ENCODE data around the gene CTIF.
"Not testable (repeated sequence)": the region's sequence is repeated elsewhere in the genome, so short reads cannot be mapped to it uniquely, and the experiment has no call there.

The CTIF gene

DNA sequence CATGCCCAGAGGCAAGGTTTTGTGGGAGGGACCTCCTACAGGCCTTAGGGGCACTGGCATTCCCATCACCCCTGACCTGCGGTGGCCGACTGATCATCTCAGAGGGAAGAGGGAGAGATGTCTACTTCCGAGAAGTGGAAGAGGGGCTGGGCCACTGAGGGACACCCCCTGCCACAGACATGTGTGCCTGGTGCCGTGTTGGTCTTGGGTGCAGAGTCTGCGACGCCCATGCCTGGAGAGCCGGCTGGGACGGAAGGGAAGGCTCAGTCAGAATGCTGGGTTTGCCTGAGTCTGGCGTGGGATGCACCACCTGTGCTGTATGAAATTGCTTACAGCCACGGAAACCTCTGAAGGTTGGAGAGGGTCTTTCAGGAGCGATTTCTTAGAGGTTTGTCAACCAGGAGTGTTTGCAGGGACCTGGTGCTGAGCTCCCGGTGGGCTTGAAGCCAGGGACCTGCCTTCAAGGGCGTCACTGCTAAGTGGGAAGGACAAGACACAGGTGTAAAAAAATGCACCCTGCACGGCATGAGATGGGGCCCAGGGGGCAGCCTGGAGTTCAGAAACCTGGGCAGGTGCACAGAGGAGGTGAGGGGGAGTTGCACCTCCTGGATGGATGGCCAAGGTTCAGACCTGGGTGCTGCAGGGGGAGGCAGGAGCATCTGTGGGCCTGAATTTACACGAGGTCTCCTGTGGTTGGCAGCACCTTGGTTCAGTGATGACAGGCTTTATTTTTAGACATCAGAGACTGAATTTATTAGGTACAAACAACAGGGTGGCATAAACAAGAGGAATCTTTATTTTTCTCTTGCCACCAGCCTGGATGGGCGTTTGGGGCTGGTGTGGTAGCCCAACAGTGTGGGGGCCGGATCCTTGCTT is 100.3 kb downstream of the CTIF start:
- no peaks in the 10 kb centered on the region for H3K36me3 Mint-ChIP-seq
- ATAC-seq = no peak

DNA sequence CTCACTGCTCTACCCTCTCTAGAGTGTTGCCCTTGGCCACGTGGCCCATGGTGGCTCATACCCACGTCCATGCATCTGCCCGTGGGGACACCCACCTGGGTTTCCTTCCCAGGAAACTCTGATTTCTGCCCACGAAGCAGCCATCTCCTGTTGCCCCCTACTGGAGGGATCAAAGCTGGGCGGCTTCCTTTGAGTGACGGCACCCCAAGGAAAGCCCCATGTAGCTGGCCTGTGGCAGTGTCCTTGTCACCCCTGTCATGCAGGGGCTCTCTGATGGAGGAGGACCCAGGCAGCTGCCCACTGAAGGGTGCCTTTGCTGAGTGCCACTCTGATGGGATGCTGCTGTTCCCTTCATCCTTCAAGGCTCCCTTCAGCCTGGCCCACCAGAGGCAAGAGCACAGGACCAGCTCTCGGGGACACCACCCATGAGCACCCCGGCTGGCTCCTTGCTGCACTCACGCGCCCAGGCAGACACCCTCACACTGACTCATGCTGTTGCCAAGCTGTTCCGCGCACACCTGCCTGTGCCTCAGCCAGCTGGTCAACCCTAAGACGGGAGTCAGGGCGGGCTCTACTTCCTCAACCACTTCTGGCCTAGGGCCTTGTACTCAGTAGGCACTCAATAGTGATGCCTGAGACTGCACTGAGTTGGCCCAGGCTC is 101.1 kb downstream of the CTIF start:
- H3K36me3 Mint-ChIP-seq = no peaks in the 10 kb centered on the region
- no peak for DNase-seq (ENCODE audit: low spot score in 2 of 2)
- H3K9me3 Mint-ChIP-seq = peaks cover 3% of the 10 kb centered on the region
- ATAC-seq = no peak
- H3K4me1 Mint-ChIP-seq = no peaks in the 10 kb centered on the region
- H3K27ac Mint-ChIP-seq = no peak overlapping the region
- H3K4me3 Mint-ChIP-seq = no peak overlapping the region

More for the DNA sequence above, 100.3 kb downstream of the CTIF start:
- Mint-ChIP-seq H3K9me3 (peaks cover 3% of the 10 kb centered on the region), H3K4me1 (no peaks in the 10 kb centered on the region), H3K27ac (no peak overlapping the region), H3K4me3 (no peak overlapping the region)
- no peak for DNase-seq (ENCODE audit: low spot score in 2 of 2)

DNA sequence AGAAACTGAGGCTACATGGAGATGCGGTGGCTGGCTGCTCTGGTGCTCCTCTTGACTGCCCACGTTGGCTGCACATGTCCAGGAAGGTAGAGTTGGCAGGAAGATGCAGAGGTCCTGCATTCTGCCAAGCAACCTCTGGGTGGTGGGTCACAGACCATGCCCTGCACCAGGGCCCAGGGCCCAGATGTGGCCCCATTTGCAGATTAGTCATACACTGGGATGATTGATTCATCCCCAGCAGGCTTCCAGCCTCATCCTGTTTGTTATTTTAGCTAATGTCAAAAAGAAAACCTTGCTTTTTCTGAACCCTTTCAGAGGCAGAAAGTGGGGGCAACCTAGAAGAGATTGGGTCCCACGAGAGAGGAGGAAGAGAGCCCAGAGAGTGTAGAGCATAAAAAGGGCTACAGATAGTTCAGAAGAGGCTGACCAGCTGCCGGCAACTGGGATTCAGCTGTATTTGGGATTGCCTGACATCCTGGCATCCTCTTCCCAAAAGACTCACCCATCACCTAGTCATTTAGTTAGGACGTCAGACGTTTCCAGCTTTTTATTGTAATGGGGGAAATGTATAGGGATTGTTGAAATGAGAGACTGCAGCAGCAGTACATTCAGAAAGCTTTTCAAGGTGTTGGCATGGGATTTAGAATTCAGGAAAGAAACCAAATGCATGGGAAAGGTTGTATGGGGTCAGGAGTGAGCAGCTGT is 101.9 kb downstream of the CTIF start:
- Mint-ChIP-seq H3K36me3 (no peaks in the 10 kb centered on the region), H3K9me3 (peaks cover 3% of the 10 kb centered on the region), H3K4me1 (no peaks in the 10 kb centered on the region), H3K27ac (no peak overlapping the region), H3K4me3 (no peak overlapping the region)
- no peak for ATAC-seq
- DNase-seq (ENCODE audit: low spot score in 2 of 2) = no peak

DNA sequence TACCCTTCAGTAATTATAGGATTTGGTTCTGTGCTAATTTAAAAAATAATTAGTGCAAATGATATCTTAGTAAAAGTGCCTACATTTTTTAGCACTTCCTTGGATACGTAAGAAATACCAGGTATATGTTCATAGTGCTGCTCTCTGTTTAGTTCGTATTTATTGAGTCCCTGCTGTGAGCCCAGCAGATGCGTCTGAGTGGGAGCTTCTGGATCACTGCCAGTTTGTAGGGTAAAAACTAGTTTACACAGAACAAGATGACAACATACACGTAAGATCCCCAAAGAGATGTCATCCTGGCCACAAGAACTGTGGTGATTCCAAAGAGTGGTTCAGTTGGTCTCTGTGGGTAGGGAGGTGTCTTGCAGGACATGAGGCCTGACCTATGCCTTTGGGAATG is 103.2 kb downstream of the CTIF start:
- DNase-seq (ENCODE audit: low spot score in 2 of 2) (no peak), ATAC-seq (no peak)
- Mint-ChIP-seq H3K4me3 (no peak overlapping the region), H3K4me1 (no peaks in the 10 kb centered on the region), H3K9me3 (peaks cover 3% of the 10 kb centered on the region), H3K36me3 (no peaks in the 10 kb centered on the region), H3K27ac (no peak overlapping the region)

DNA sequence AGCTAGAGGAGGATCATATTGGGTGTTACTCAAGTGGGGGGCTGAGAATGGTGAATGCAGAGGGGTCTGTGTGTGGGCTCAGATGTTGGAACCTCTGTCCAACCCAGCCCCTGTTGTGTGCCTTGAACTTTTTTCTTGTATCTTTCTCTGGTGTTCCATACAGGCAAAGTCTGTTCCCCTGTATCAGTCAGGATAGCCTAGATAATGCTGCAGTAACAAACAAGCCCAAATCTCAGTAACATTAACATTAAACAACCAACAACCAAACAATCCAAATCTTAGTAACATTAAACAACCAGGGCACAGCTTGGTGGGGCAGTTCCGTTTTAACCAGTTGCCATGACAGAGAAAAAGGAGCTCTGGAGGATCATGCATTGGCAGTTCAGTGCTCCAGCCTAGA is 103.7 kb downstream of the CTIF start:
- no peak for ATAC-seq
- Mint-ChIP-seq H3K4me3 (no peak overlapping the region), H3K36me3 (no peaks in the 10 kb centered on the region), H3K27ac (no peak overlapping the region), H3K4me1 (no peaks in the 10 kb centered on the region), H3K9me3 (peaks cover 3% of the 10 kb centered on the region)
- no peak for DNase-seq (ENCODE audit: low spot score in 2 of 2)

DNA sequence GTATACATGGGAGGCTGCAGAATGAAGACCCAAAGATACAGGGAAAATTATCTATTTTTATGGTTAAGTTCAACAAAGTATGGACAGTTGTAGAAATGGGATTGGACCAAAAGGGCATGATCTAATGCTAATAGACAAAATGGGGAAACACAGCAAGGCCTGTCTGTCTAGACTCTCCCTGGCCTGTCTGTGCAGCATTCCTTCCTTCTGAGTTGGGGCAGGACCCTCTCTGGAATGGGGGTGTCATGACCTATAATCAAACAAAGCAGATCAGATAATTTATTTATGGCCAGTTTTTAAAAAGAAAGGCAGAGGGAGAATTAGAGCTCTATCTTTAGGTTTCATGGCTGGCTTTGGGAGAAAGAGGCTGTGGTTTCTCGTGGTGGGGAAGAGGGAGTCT is 104.4 kb downstream of the CTIF start:
- no peak overlapping the region for H3K27ac Mint-ChIP-seq
- no peaks in the 10 kb centered on the region for H3K4me1 Mint-ChIP-seq
- H3K36me3 Mint-ChIP-seq = no peaks in the 10 kb centered on the region
- peaks cover 3% of the 10 kb centered on the region for H3K9me3 Mint-ChIP-seq
- ATAC-seq = no peak
- H3K4me3 Mint-ChIP-seq = no peak overlapping the region
- DNase-seq (ENCODE audit: low spot score in 2 of 2) = no peak

DNA sequence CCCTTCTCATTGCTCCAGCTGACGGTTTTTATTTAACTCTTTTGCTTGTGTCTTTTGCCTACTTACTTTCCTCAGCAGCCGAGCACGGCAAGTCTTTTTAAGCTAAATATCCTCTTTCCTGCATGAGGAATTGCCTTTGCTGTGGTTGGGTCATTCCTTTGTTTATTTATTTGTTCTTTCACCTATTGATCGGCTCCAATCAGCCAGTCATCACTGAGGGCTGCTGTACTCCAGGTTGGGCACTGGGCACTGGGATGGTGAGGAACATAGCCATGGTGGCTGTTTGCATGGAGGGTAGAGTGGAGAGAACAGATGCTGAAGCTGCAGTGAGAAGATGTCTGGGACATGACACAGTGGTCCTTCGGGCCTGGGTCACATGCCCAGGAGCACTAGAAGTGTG is 105.2 kb downstream of the CTIF start:
- Mint-ChIP-seq H3K9me3 (peaks cover 3% of the 10 kb centered on the region), H3K27ac (no peak overlapping the region), H3K36me3 (no peaks in the 10 kb centered on the region), H3K4me1 (no peaks in the 10 kb centered on the region), H3K4me3 (no peak overlapping the region)
- no peak for DNase-seq (ENCODE audit: low spot score in 2 of 2)
- no peak for ATAC-seq

DNA sequence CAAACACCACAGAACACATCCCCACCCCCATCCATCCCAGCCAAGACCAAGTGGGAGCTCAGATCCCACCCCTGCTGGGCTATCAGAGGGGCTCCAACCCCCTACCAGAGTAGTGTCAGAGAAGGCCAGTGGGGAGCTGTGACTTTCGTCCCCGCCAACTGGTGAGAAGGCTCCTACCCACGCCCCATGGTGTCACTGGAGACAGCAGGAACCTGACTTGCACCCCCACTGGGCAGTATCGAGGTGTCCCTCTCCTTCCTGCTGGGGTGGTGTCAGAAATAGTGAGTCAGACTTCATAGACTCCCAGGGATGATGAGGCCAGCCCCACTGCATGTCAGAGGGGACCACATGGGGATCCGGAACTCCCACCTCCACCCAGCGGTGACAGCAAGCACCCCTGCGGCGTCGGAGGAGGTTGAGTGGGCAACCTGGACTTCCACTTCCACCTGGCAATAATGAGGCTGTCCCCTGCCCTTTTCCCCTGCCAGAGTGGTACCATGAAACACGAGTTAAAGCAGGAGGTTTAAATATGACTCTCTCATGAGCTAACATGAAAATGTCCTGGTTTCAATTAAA is 106.7 kb downstream of the CTIF start:
- no peak for ATAC-seq
- H3K27ac Mint-ChIP-seq = no peak overlapping the region
- peaks cover 3% of the 10 kb centered on the region for H3K9me3 Mint-ChIP-seq
- H3K36me3 Mint-ChIP-seq = no peaks in the 10 kb centered on the region
- H3K4me1 Mint-ChIP-seq = no peaks in the 10 kb centered on the region
- no peak for DNase-seq (ENCODE audit: low spot score in 2 of 2)
- H3K4me3 Mint-ChIP-seq = no peak overlapping the region

DNA sequence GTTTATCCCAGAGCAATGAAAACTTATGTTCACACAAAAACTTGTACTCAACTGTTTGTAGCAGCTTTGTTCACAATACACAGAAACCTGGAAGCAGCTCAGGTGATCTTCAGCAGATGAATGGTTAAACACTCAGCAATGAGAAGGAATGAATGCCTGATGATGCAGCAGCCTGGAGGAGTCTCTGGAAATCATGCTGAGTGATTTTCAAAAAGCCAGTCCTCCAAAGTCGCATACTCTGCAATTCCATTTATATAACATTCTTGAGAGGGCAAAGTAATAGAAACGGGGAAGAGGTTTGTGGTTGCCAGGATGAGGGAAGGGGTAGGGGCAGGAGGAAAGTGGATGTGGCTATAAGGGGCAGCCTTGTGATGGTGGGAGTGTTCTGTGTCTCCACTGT is 108.1 kb downstream of the CTIF start:
- no peak overlapping the region for H3K27ac Mint-ChIP-seq
- H3K4me3 Mint-ChIP-seq = no peak overlapping the region

DNA sequence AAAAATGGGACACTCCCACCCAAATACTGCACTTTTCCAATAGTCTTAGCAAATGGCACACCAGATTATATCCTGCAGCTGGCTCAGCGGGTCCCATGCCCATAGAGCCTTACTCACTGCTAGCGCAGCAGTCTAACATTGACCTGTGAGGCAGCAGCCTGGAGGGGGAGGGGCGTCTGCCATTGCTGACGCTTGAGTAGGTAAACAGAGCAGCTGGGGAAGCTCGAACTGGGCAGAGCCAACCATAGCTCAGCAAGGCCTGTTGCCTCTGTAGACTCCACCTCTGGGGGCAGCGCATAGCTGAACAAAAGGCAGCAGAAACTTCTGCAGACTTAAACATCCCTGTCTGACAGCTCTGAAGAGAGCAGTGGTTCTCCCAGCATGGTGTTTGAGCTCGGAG is 110.4 kb downstream of the CTIF start:
- no peaks in the 10 kb centered on the region for H3K36me3 Mint-ChIP-seq
- no peak overlapping the region for H3K27ac Mint-ChIP-seq
- no peak overlapping the region for H3K4me3 Mint-ChIP-seq
- H3K4me1 Mint-ChIP-seq = no peaks in the 10 kb centered on the region
- DNase-seq (ENCODE audit: low spot score in 2 of 2) (no peak), ATAC-seq (no peak)
- no peaks in the 10 kb centered on the region for H3K9me3 Mint-ChIP-seq

More for the DNA sequence above, 108.1 kb downstream of the CTIF start:
- ATAC-seq (no peak), DNase-seq (ENCODE audit: low spot score in 2 of 2) (no peak)
- H3K36me3 Mint-ChIP-seq = no peaks in the 10 kb centered on the region
- no peaks in the 10 kb centered on the region for H3K4me1 Mint-ChIP-seq
- peaks cover 3% of the 10 kb centered on the region for H3K9me3 Mint-ChIP-seq

DNA sequence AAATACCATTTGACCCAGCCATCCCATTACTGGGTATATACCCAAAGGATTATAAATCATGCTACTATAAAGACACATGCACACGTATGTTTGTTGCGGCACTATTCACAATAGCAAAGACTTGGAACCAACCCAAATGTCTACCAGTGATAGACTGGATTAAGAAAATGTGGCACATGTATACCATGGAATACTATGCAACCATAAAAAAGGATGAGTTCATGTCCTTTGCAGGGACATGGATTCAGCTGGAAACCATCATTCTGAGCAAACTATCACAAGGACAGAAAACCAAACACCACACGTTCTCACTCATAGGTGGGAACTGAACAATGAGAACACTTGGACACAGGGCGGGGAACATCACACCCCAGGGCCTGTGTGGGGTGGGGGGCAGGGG is 115.8 kb downstream of the CTIF start:
- not testable (repeated sequence) for ATAC-seq; H3K27ac Mint-ChIP-seq; H3K4me1 Mint-ChIP-seq; H3K9me3 Mint-ChIP-seq; H3K36me3 Mint-ChIP-seq; DNase-seq (ENCODE audit: low spot score in 2 of 2); H3K4me3 Mint-ChIP-seq

DNA sequence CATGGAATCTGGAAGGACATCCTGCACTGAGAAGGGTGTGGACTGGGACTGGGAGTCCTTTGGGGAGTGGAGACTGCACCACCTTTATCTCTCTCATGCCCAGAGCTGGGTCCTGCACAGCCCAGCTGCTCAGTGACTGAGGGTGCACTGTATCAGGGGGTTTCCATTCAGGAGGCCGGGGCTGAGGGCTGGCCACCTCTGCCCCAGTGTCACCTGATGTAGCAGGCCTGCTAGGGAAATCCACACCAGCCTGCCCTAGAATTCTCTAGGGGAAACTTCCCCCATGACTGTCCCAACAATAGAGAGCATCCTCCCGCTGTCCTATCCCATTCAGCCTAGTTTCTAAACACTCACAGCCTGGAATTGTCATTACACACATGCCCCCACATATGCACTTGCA is 116.7 kb downstream of the CTIF start:
- Mint-ChIP-seq H3K36me3 (no peaks in the 10 kb centered on the region), H3K4me1 (no peaks in the 10 kb centered on the region), H3K27ac (no peak overlapping the region), H3K4me3 (no peak overlapping the region), H3K9me3 (no peaks in the 10 kb centered on the region)
- DNase-seq (ENCODE audit: low spot score in 2 of 2) = no peak
- no peak for ATAC-seq

DNA sequence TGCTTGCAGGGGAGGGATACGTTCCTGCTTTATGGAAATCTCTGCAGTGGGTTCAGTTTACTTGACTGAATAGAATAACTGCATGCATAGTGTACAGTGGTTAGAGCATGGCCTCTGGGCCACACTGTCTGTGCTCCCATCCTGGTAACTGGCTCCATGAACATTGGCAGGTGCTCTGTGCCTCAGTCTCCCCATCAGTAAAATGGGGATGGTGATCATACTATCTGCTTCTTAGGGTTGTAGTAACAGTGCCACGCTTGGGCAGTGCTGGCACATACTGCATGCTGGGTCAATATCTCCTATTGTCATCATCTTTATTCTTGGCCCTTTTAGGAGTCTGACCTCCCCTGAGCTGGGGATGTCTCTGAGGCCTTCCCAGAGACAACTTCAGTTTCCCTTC is 117.3 kb downstream of the CTIF start:
- H3K4me1 Mint-ChIP-seq = peaks cover 1% of the 10 kb centered on the region
- H3K4me3 Mint-ChIP-seq = no peak overlapping the region
- H3K36me3 Mint-ChIP-seq = no peaks in the 10 kb centered on the region
- H3K27ac Mint-ChIP-seq = no peak overlapping the region
- no peak for DNase-seq (ENCODE audit: low spot score in 2 of 2)
- no peaks in the 10 kb centered on the region for H3K9me3 Mint-ChIP-seq
- ATAC-seq = no peak

DNA sequence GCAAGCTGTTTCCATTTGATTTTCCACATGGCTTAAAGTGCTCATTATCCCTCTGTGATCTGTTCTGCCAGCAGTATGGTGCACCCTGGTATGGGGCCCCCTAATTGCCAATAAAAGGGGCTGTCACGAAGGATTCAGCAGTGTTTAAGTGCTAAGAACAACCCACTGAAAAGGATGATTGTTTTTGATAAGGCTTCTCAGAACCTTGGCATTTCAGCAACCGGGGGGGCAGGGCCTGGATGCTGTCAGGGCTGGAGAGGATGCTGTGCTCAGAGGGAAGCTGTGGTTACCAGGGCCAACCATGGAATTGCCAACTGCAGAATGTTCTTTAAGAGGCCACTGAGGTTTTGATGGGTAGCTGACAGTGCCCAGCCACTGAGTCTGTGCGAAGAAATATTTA is 117.8 kb downstream of the CTIF start:
- DNase-seq (ENCODE audit: low spot score in 2 of 2) (no peak), ATAC-seq (no peak)
- Mint-ChIP-seq H3K27ac (no peak overlapping the region), H3K36me3 (no peaks in the 10 kb centered on the region), H3K4me1 (peaks cover 5% of the 10 kb centered on the region), H3K9me3 (no peaks in the 10 kb centered on the region), H3K4me3 (no peak overlapping the region)

DNA sequence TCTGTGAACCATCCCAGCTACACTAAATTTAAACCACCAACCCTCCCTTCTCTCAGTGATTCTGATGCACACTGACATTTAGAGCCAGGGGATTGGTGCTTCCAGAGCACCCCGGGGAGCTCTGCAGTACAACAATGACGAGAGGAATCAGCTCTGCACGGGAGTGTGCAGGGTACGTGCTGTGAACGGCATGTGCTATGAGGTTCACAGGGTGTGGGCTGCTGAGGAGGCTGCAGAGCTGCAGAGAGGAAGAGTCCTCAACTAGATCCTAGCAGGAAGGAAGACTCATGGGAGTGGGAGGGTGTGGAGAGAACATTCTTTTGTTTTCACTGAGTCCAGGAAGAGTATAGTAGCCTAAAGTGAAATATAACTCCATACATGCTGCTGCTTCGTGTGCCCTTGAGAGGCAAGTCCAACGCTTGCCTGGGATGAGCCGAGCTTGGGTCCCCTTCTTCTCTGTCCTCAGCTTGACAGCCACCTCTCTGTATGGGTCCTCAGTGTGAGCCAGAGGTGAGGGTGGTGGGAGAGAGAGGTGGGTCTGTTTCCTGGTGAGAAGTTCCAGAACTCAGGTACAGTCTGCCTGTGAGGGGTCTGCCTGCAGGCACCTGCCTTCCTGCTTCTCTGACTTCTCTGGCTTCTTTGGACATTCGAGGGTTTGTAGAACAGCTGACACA is 118.8 kb downstream of the CTIF start:
- H3K27ac Mint-ChIP-seq = no peak overlapping the region
- no peaks in the 10 kb centered on the region for H3K9me3 Mint-ChIP-seq
- no peaks in the 10 kb centered on the region for H3K36me3 Mint-ChIP-seq
- DNase-seq (ENCODE audit: low spot score in 2 of 2) = no peak
- no peak overlapping the region for H3K4me3 Mint-ChIP-seq
- no peak for ATAC-seq
- peaks cover 10% of the 10 kb centered on the region for H3K4me1 Mint-ChIP-seq
